ENCODE results near the gene TAB2.

TAB2 gene

GRCh38 chr6:149317644-149318571, at the start of gene TAB2:
TSS of gene TAB2 (plus strand) at chr6:149317712. CDS start at chr6:149369998, 52,286 bp downstream.
- DNase-seq, result peak; percentile 82

- no peak for DNase-seq
Observed at GRCh38 chr6:149268146-149268545, 49.4 kb upstream of the TAB2 start.

GRCh38 chr6:149268768-149269167, 48.7 kb upstream of the TAB2 start:
- no peak for DNase-seq

GRCh38 chr6:149270616-149271015, 46.9 kb upstream of the TAB2 start:
- no peak for DNase-seq

- DNase-seq, result peak; percentile 83
Observed at GRCh38 chr6:149271348-149272340, 45.9 kb upstream of the TAB2 start.

- DNase-seq, result no peak
Observed at GRCh38 chr6:149273318-149273717, 44.2 kb upstream of the TAB2 start.

GRCh38 chr6:149275621-149276020, 41.9 kb upstream of the TAB2 start:
- no peak for DNase-seq

GRCh38 chr6:149277621-149278020, 39.9 kb upstream of the TAB2 start:
- DNase-seq, result no peak

GRCh38 chr6:149278997-149279396, 38.5 kb upstream of the TAB2 start:
- DNase-seq, result no peak

- DNase-seq, result no peak
Observed at GRCh38 chr6:149284904-149285303, 32.6 kb upstream of the TAB2 start.

GRCh38 chr6:149285626-149286025, 31.9 kb upstream of the TAB2 start:
- DNase-seq, result no peak

- DNase-seq, result no peak
Observed at GRCh38 chr6:149286905-149287304, 30.6 kb upstream of the TAB2 start.

- DNase-seq, result no peak
Observed at GRCh38 chr6:149289192-149289781, 28.2 kb upstream of the TAB2 start.

GRCh38 chr6:149289966-149290365, 27.5 kb upstream of the TAB2 start:
- no peak for DNase-seq

GRCh38 chr6:149293244-149293643, 24.3 kb upstream of the TAB2 start:
- DNase-seq, result no peak

GRCh38 chr6:149300563-149300962, 16.9 kb upstream of the TAB2 start:
- no peak for DNase-seq

GRCh38 chr6:149302723-149303122, 14.8 kb upstream of the TAB2 start:
- no peak for DNase-seq

- no peak for DNase-seq
Observed at GRCh38 chr6:149303468-149303867, 14.0 kb upstream of the TAB2 start.

- DNase-seq, result no peak
Observed at GRCh38 chr6:149305372-149305771, 12.1 kb upstream of the TAB2 start.

GRCh38 chr6:149306967-149307366, 10.5 kb upstream of the TAB2 start:
- DNase-seq, result no peak

GRCh38 chr6:149311293-149311692, 6.2 kb upstream of the TAB2 start:
- DNase-seq, result no peak

GRCh38 chr6:149311766-149312165, 5.7 kb upstream of the TAB2 start:
- no peak for DNase-seq

- no peak for DNase-seq
Observed at GRCh38 chr6:149313070-149313469, 4.4 kb upstream of the TAB2 start.
